Endodermal cell (in vitro differentiated cells): ENCODE results near the gene TLCD1. TPM values are rescaled to one million over a fixed set of nuclear protein-coding genes. Genes with fewer than 3 reads are reported as not detected.

ENCODE experiments used
- DNase-seq: peaks from one replicate; pipeline ENCODE4 v3.0.0-alpha.2; 2017
- H3K27ac ChIP-seq: 2 replicates; pipeline ENCODE4 v1.5.1; 2013; ENCODE audit warnings: mild to moderate bottlenecking, low read depth, low read length, moderate library complexity
- H3K27me3 ChIP-seq: 2 replicates; pipeline ENCODE4 v1.6.1; 2013; ENCODE audit warnings: mild to moderate bottlenecking, low read length, moderate library complexity; ENCODE audit not compliant: insufficient read depth, control insufficient read depth, poor library complexity, severe bottlenecking
- H3K36me3 ChIP-seq: 2 replicates; pipeline ENCODE4 v1.7.0; 2013; ENCODE audit warnings: mild to moderate bottlenecking, low read length, moderate library complexity; ENCODE audit not compliant: control insufficient read depth, insufficient read depth
- H3K4me1 ChIP-seq: one replicate; pipeline ENCODE4 v1.7.0; 2013; ENCODE audit warnings: low read length; ENCODE audit not compliant: control insufficient read depth, insufficient read depth
- H3K4me3 ChIP-seq: 2 replicates; pipeline ENCODE4 v1.5.1; 2013; ENCODE audit warnings: mild to moderate bottlenecking, low read length, moderate library complexity
- H3K9ac ChIP-seq: 2 replicates; pipeline ENCODE4 v1.6.1; 2013; ENCODE audit warnings: mild to moderate bottlenecking, low read length, moderate library complexity; ENCODE audit not compliant: poor library complexity, severe bottlenecking; ENCODE audit errors: extremely low read depth
- H3K9me3 ChIP-seq: 2 replicates; pipeline ENCODE4 v1.6.1; 2013; ENCODE audit warnings: mild to moderate bottlenecking, low read length, moderate library complexity; ENCODE audit not compliant: control insufficient read depth
- H3K27ac Mint-ChIP-seq: 2 replicates; pipeline ENCODE4 v1.8.0; 2020; ENCODE audit warnings: mixed read lengths
- H3K27me3 Mint-ChIP-seq: 2 replicates; pipeline ENCODE4 v1.8.0; 2021; ENCODE audit warnings: mild to moderate bottlenecking, mixed read lengths; ENCODE audit not compliant: insufficient read depth
- H3K36me3 Mint-ChIP-seq: 2 replicates; pipeline ENCODE4 v1.8.0; 2020; ENCODE audit warnings: low read depth, mixed read lengths
- H3K4me1 Mint-ChIP-seq: 2 replicates; pipeline ENCODE4 v1.8.0; 2020; ENCODE audit warnings: mixed read lengths
- H3K4me3 Mint-ChIP-seq: 2 replicates; pipeline ENCODE4 v1.8.0; 2020; ENCODE audit warnings: mild to moderate bottlenecking, moderate library complexity, mixed read lengths
- H3K9me3 Mint-ChIP-seq: 2 replicates; pipeline ENCODE4 v1.8.0; 2020; ENCODE audit warnings: mild to moderate bottlenecking, mixed read lengths
- CTCF ChIP-seq: fragments of 200-600 bp; sonication (generic); conservative IDR thresholded peaks from 2 replicates; pipeline ENCODE4 v1.5.0; 2021; ENCODE audit warnings: antibody characterized with exemption, mild to moderate bottlenecking
- WGBS, 2 experiments: methylation state at CpG; one replicate each; pipeline versions ENCODE4 v1.1.5 to v1.1.7; 2013; ENCODE audit warnings: missing lambda C conversion rate in 2 of 2, mixed read lengths in 1 of 2; ENCODE audit not compliant: insufficient coverage in 1 of 2, insufficient read length in 1 of 2; 5-methylcytosine and 5-hydroxymethylcytosine counted together
- total RNA-seq, 2 donors: library from RNA; stranded (reverse); fragmentation: NEBNext Ultra II Directional in 1 of 2; extraction: Animal tissue kit (Norgen Biotek cat#: 25700) in 1 of 2; gene quantifications; 2 replicates in 1 of 2; 3 replicates in 1 of 2; pipeline ENCODE4 v1.2.1, GENCODE V29; 2021

TLCD1 gene
- total RNA-seq, 2 donors from 2014 or later: 17.0 to 22.9 TPM

DNA sequence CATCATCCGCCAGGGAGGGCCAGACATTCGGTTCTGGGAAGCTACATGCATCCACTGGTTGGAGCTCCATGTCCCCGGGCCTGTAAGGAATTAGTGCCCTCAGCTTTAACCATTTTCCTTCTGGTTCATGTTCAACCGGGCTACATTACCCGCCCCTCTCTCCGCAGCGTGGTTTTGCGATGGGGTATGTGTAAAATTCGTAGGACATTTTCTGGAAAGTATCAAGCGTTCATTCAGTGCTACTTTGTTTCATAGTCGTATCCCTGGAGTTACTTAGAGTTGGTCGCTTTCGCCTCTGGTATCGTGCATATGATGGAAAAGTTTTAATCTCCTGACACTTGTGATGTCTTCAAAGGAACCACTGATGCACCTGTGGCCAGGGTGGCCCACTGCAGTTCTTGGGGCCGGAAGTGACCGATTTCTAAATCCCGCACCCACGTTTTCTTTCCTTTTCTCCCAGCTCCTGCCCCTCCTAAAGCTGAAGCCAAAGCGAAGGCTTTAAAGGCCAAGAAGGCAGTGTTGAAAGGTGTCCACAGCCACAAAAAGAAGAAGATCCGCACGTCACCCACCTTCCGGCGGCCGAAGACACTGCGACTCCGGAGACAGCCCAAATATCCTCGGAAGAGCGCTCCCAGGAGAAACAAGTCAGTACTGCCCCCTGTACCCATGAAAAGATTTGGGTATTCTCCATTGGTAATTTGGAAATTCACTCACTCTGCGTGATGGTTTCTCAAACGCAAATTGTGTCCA lies 5.6 kb downstream of the TLCD1 start:
- 0 to 2% methylated on average over 9 to 28 of the region's 30 CpGs for WGBS, 2 experiments
- H3K36me3 Mint-ChIP-seq: peaks cover 49% of the 10 kb centered on the region

GRCh38 chr17:28719021-28719433 lies 7.0 kb downstream of the TLCD1 start:
- Histone ChIP-seq H3K36me3 (peaks cover 53% of the 10 kb centered on the region), H3K27ac (peak overlapping the region; percentile 87), H3K9me3 (no peaks in the 10 kb centered on the region), H3K4me1 (peaks cover 6% of the 10 kb centered on the region), H3K9ac (peak overlapping the region; percentile 93), H3K27me3 (no peaks in the 10 kb centered on the region), H3K4me3 (peak overlapping the region; percentile 94)
- Mint-ChIP-seq H3K36me3 (peaks cover 56% of the 10 kb centered on the region), H3K9me3 (no peaks in the 10 kb centered on the region), H3K4me3 (peak overlapping the region; percentile 99), H3K27ac (peak overlapping the region; percentile 95), H3K4me1 (peaks cover 36% of the 10 kb centered on the region), H3K27me3 (no peaks in the 10 kb centered on the region)
- TF ChIP-seq CTCF: no peak
- WGBS, 2 experiments: 29 to 33% methylated on average over 15 to 17 of the region's 18 CpGs
- DNase-seq: no peak

More for the DNA sequence above, 5.6 kb downstream of the TLCD1 start:
- no peaks in the 10 kb centered on the region for H3K27me3 ChIP-seq
- peak overlapping the region; percentile 93 for H3K9ac ChIP-seq
- Mint-ChIP-seq H3K27ac (peak overlapping the region; percentile 95), H3K4me1 (peaks cover 48% of the 10 kb centered on the region), H3K4me3 (peak overlapping the region; percentile 99), H3K9me3 (no peaks in the 10 kb centered on the region), H3K27me3 (no peaks in the 10 kb centered on the region)
- H3K9me3 ChIP-seq: no peaks in the 10 kb centered on the region
- no peak for DNase-seq
- TF ChIP-seq CTCF: peak; percentile 59
- H3K4me3 ChIP-seq: peak overlapping the region; percentile 94
- peaks cover 6% of the 10 kb centered on the region for H3K4me1 ChIP-seq
- H3K36me3 ChIP-seq: peaks cover 47% of the 10 kb centered on the region
- peak overlapping the region; percentile 72 for H3K27ac ChIP-seq

- peaks cover 6% of the 10 kb centered on the region for H3K4me1 ChIP-seq
- no peak for TF ChIP-seq CTCF
- peaks cover 52% of the 10 kb centered on the region for H3K36me3 ChIP-seq
- DNase-seq: no peak
- peaks cover 54% of the 10 kb centered on the region for H3K36me3 Mint-ChIP-seq
- H3K9me3 ChIP-seq: no peaks in the 10 kb centered on the region
- H3K9me3 Mint-ChIP-seq: no peaks in the 10 kb centered on the region
- peak overlapping the region; percentile 97 for H3K4me3 ChIP-seq
- H3K4me1 Mint-ChIP-seq: peaks cover 34% of the 10 kb centered on the region
- H3K27ac Mint-ChIP-seq: peak overlapping the region; percentile 94
- peak overlapping the region; percentile 92 for H3K27ac ChIP-seq
- no peaks in the 10 kb centered on the region for H3K27me3 ChIP-seq
- H3K9ac ChIP-seq: peak overlapping the region; percentile 82
- 18 to 21% methylated on average over 14 to 17 of the region's 18 CpGs for WGBS, 2 experiments
- H3K27me3 Mint-ChIP-seq: no peaks in the 10 kb centered on the region
- peak overlapping the region; percentile 99 for H3K4me3 Mint-ChIP-seq
Observed at GRCh38 chr17:28718333-28719020, 7.6 kb downstream of the TLCD1 start.
